Peyer's patch (tissue), 4 donors: Measurements from ENCODE around the gene GRIP1. TPM values are rescaled to one million over a fixed set of nuclear protein-coding genes. Genes with fewer than 3 reads are reported as not detected.

Experiments
- DNase-seq, 3 donors: peaks; one replicate each; pipeline ENCODE4 v3.0.0-alpha.2; 2017 to 2019
- H3K27ac ChIP-seq, 4 donors: fragments of 200-600 bp; sonication (generic); one replicate each; pipeline ENCODE4 v1.5.1; 2016 to 2019
- H3K27me3 ChIP-seq, 2 donors: fragments of 200-600 bp; sonication (generic); one replicate each; pipeline ENCODE4 v1.5.1; 2019
- H3K36me3 ChIP-seq, 3 donors: fragments of 200-600 bp; sonication (generic); one replicate each; pipeline ENCODE4 v1.5.1; 2016 to 2019
- H3K4me1 ChIP-seq, 4 donors: fragments of 200-600 bp; sonication (generic); one replicate each; pipeline ENCODE4 v1.5.1; 2016 to 2019
- H3K4me3 ChIP-seq, 4 donors: fragments of 200-600 bp; sonication (generic); 1 replicate in 3 of 4; 2 replicates in 1 of 4; pipeline ENCODE4 v1.5.1; 2016 to 2019; ENCODE audit warnings: mild to moderate bottlenecking in 1 of 4
- H3K9me3 ChIP-seq, 4 donors: fragments of 200-600 bp; sonication (generic); one replicate each; pipeline ENCODE4 v1.5.1; 2016 to 2019; ENCODE audit warnings: mild to moderate bottlenecking in 1 of 4
- CTCF ChIP-seq, 6 experiments: fragments of 450-650 bp in 4 of 6; fragments of 200-600 bp in 2 of 6; sonication (generic) in 1 of 6; IDR thresholded peaks; one replicate each; pipeline ENCODE4 v1.5.1; 2017 to 2019; ENCODE audit warnings: antibody characterized with exemption in 6 of 6, mild to moderate bottlenecking in 3 of 6, moderate library complexity in 1 of 6
- POLR2A ChIP-seq, 2 donors: fragments of 450-650 bp; IDR thresholded peaks; one replicate each; pipeline ENCODE4 v1.5.1; 2017; ENCODE audit warnings: antibody characterized with exemption in 2 of 2, mild to moderate bottlenecking in 2 of 2, moderate library complexity in 2 of 2
- total RNA-seq, 4 donors: library from RNA; depleted of rRNA; stranded (reverse); fragments of >200 nt; gene quantifications; one replicate each; pipeline ENCODE4 v1.1.0, GENCODE V29; 2016

The GRIP1 gene
- total RNA-seq, 4 donors from 2014 or later = 0.66 to 5.2 (median 1.4) TPM

- H3K4me1 ChIP-seq = no peaks in the 10 kb centered on the region
- H3K27ac ChIP-seq = no peak overlapping the region
- no peaks in the 10 kb centered on the region for H3K36me3 ChIP-seq
- no peak overlapping the region for H3K4me3 ChIP-seq
- no peak for DNase-seq
- no peaks in the 10 kb centered on the region for H3K27me3 ChIP-seq
- H3K9me3 ChIP-seq = no peaks in the 10 kb centered on the region
- TF ChIP-seq POLR2A (IDR thresholded peaks at IDR 0.05) = no peak
- TF ChIP-seq CTCF (IDR thresholded peaks at IDR 0.05) = no peak
Observed at GRCh38 chr12:66426696-66427095, 252.2 kb downstream of the GRIP1 start.

DNA sequence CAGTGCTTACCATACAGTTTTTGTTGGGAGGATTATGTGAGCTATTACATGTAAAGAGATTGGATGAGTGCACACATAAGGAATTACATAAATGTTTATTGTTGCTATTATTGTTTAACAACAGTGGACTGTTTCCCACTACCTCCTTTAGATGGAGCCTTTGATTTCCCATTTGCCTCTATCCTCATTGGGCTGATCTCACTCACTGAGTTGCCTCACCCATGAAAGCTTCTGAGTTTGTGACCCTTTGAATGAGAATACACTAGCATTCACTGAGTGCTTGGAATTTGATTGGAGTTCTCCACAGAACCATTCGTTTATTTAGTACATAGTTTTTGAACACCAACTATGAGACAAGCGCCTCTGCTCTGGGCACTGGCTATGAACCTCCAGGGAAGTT, 255.6 kb downstream of the GRIP1 start:
- no peaks in the 10 kb centered on the region for H3K9me3 ChIP-seq
- TF ChIP-seq POLR2A (IDR thresholded peaks at IDR 0.05) (no peak), CTCF (IDR thresholded peaks at IDR 0.05) (no peak)
- no peak overlapping the region for H3K4me3 ChIP-seq
- DNase-seq = no peak
- H3K36me3 ChIP-seq = no peaks in the 10 kb centered on the region
- no peak overlapping the region for H3K27ac ChIP-seq
- no peaks in the 10 kb centered on the region for H3K4me1 ChIP-seq
- no peaks in the 10 kb centered on the region for H3K27me3 ChIP-seq

- Histone ChIP-seq H3K4me3 (no peak overlapping the region), H3K9me3 (no peaks in the 10 kb centered on the region), H3K27me3 (no peaks in the 10 kb centered on the region), H3K4me1 (no peaks in the 10 kb centered on the region), H3K36me3 (no peaks in the 10 kb centered on the region), H3K27ac (no peak overlapping the region)
- no peak for DNase-seq
- TF ChIP-seq CTCF (IDR thresholded peaks at IDR 0.05) = no peak
- no peak for TF ChIP-seq POLR2A (IDR thresholded peaks at IDR 0.05)
Observed at GRCh38 chr12:66418908-66419307, 260.0 kb downstream of the GRIP1 start.

- H3K4me1 ChIP-seq = no peaks in the 10 kb centered on the region
- no peak overlapping the region for H3K4me3 ChIP-seq
- no peak for DNase-seq
- no peak overlapping the region for H3K27ac ChIP-seq
- TF ChIP-seq CTCF (IDR thresholded peaks at IDR 0.05) (no peak), POLR2A (IDR thresholded peaks at IDR 0.05) (no peak)
- no peaks in the 10 kb centered on the region for H3K36me3 ChIP-seq
- no peaks in the 10 kb centered on the region for H3K9me3 ChIP-seq
- no peaks in the 10 kb centered on the region for H3K27me3 ChIP-seq
Observed at GRCh38 chr12:66417217-66417616, 261.7 kb downstream of the GRIP1 start.

DNA sequence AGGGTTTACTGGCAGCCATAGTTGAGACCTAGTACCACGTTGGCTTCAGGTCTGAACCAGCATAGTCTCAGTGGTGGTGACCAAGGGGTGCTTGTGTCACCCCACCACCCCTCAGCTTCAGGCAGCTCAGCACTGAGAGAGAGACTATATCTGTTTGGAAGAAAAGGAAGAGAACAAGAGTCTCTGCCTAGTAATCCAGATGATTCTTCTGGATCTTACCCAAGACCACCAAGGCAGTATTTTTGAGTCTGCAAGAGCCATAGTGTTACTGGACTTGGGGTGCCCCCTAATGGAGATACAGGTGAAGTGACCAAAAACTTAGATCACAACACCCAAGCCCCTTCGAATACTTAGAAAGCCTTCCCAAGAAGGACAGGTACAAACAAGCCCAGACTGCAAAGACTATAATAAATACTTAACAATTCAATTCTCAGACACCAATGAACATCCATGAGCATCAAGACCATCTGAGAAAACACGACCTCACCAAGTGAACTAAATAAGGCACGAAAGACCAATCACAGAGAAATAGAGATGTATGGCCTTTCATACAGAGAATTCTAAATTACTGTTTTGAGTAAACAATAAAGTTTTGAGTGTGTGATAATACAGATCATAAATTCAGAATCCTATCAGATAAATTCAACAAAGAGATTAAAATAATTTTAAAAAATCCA, 269.5 kb downstream of the GRIP1 start:
- no peaks in the 10 kb centered on the region for H3K9me3 ChIP-seq
- H3K4me3 ChIP-seq = no peak overlapping the region
- no peak for TF ChIP-seq POLR2A (IDR thresholded peaks at IDR 0.05)
- peak in 5 of 6 experiments; percentile 40 to 71 (median 68) for TF ChIP-seq CTCF (IDR thresholded peaks at IDR 0.05)
- no peaks in the 10 kb centered on the region for H3K27me3 ChIP-seq
- H3K4me1 ChIP-seq = no peaks in the 10 kb centered on the region
- peak in 1 of 3 donors; percentile 50 for DNase-seq
- H3K27ac ChIP-seq = no peak overlapping the region
- no peaks in the 10 kb centered on the region for H3K36me3 ChIP-seq

GRCh38 chr12:66405395-66405794, 273.5 kb downstream of the GRIP1 start:
- no peaks in the 10 kb centered on the region for H3K36me3 ChIP-seq
- H3K4me1 ChIP-seq = no peaks in the 10 kb centered on the region
- H3K4me3 ChIP-seq = no peak overlapping the region
- no peak for DNase-seq
- H3K27ac ChIP-seq = no peak overlapping the region
- H3K9me3 ChIP-seq = no peaks in the 10 kb centered on the region
- no peaks in the 10 kb centered on the region for H3K27me3 ChIP-seq
- no peak for TF ChIP-seq POLR2A (IDR thresholded peaks at IDR 0.05)
- no peak for TF ChIP-seq CTCF (IDR thresholded peaks at IDR 0.05)
